GM12892 (cell line): Measurements from ENCODE around the gene BNIP3.
"Not testable (repeated sequence)": the region's sequence is repeated elsewhere in the genome, so short reads cannot be mapped to it uniquely, and the experiment has no call there.

Experiments
- DNase-seq: peaks from one replicate; pipeline ENCODE4 v3.0.0; 2011; ENCODE audit not compliant: insufficient read length
- FAIRE-seq: peaks from 2 replicates; lab custom pipeline; 2011; peaks lifted over from hg19 to GRCh38; lab: Jason Lieb, UNC
- POLR2A ChIP-seq: IDR thresholded peaks from 2 replicates; pipeline ENCODE4 v1.6.1; 2011; ENCODE audit warnings: low read depth, low read length, control low read depth
- POLR2AphosphoS5 ChIP-seq: IDR thresholded peaks from 2 replicates; pipeline ENCODE4 v1.6.1; 2011; ENCODE audit warnings: low read depth, low read length, control low read depth
- TAF1 ChIP-seq: IDR thresholded peaks from 2 replicates; pipeline ENCODE4 v1.6.1; 2011; ENCODE audit warnings: low read depth, mild to moderate bottlenecking, control low read depth, low read length, borderline replicate concordance

Gene BNIP3

GRCh38 chr10:131959841-131960240 lies 21.9 kb downstream of the BNIP3 start:
- no peak for FAIRE-seq
- no peak for DNase-seq
- TF ChIP-seq POLR2AphosphoS5: no peak
- no peak for TF ChIP-seq POLR2A

- DNase-seq (no peak), FAIRE-seq (no peak)
- no peak for TF ChIP-seq TAF1
- no peak for TF ChIP-seq POLR2AphosphoS5
- no peak for TF ChIP-seq POLR2A
These were observed 26.0 kb downstream of the BNIP3 start for GRCh38 chr10:131955591-131956340.

- FAIRE-seq: no peak
- no peak for DNase-seq
- TF ChIP-seq POLR2A: no peak
These were observed 27.3 kb downstream of the BNIP3 start for GRCh38 chr10:131954356-131954965.

- FAIRE-seq, DNase-seq: not testable (repeated sequence)
These were observed 31.8 kb downstream of the BNIP3 start for GRCh38 chr10:131949908-131950307.

- TF ChIP-seq POLR2AphosphoS5 (no peak), TAF1 (no peak), POLR2A (no peak)
- no peak for FAIRE-seq
- DNase-seq: no peak
These were observed 32.5 kb downstream of the BNIP3 start for GRCh38 chr10:131949041-131949862.

- FAIRE-seq (no peak), DNase-seq (no peak)
- no peak for TF ChIP-seq POLR2AphosphoS5
- TF ChIP-seq POLR2A: no peak
- no peak for TF ChIP-seq TAF1
These were observed 33.2 kb downstream of the BNIP3 start for GRCh38 chr10:131948501-131948900.

GRCh38 chr10:131947631-131948347 lies 33.9 kb downstream of the BNIP3 start:
- no peak for FAIRE-seq
- no peak for DNase-seq
- no peak for TF ChIP-seq POLR2AphosphoS5

- no peak for DNase-seq
- no peak for FAIRE-seq
- TF ChIP-seq POLR2AphosphoS5 (no peak), TAF1 (no peak)
These were observed 34.8 kb downstream of the BNIP3 start for GRCh38 chr10:131946880-131947279.

GRCh38 chr10:131946321-131946751 lies 35.4 kb downstream of the BNIP3 start:
- DNase-seq (no peak), FAIRE-seq (no peak)
- no peak for TF ChIP-seq POLR2A

GRCh38 chr10:131944976-131945695 lies 36.6 kb downstream of the BNIP3 start:
- no peak for FAIRE-seq
- TF ChIP-seq POLR2AphosphoS5 (no peak), POLR2A (no peak), TAF1 (no peak)
- DNase-seq: no peak

GRCh38 chr10:131944412-131944811 lies 37.3 kb downstream of the BNIP3 start:
- no peak for DNase-seq
- TF ChIP-seq POLR2A (no peak), TAF1 (no peak)
- FAIRE-seq: no peak
